ENCODE measurements around the gene SYNGR3. TPM values are rescaled to one million over a fixed set of nuclear protein-coding genes. Genes with fewer than 3 reads are reported as not detected.
"Not testable (repeated sequence)": the region's sequence is repeated elsewhere in the genome, so short reads cannot be mapped to it uniquely, and the experiment has no call there.

The SYNGR3 gene
- total and polyA plus RNA-seq, 5 donors from 2014 or later: 0.82 to 3.2 (median 1.4) TPM; not detected in 1

DNA sequence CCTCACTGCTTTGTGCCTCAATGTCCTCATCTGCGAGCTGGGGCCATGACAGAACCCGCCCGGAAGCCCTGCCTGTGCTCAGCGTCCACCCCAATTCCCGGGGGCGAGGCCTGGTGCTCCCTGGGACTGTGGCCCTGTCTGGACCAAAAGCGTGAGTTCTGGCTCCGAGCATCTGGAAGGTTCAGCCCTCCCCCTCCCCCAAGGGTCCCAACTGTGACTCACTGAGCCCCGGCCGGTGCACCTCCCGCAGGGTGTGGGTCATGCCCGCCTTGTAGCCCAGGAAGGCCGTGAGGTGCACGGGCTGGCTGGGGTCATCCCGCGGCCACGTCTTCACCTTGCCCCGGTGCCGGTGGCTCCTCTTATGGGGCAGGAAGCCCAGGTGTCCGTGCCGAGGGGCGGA, 36.0 kb upstream of the SYNGR3 start:
- Histone ChIP-seq H3K36me3 (ENCODE audit: control insufficient read depth, insufficient read depth, low read length) (no peaks in the 10 kb centered on the region), H3K4me3 (ENCODE audit: low read depth, low read length) (no peak overlapping the region), H3K27ac (ENCODE audit: insufficient read depth, low read length, poor library complexity, severe bottlenecking) (no peak overlapping the region), H3K27me3 (ENCODE audit: control insufficient read depth, insufficient read depth, low read length) (no peaks in the 10 kb centered on the region), H3K4me1 (ENCODE audit: control insufficient read depth, insufficient read depth, low read length, poor library complexity, severe bottlenecking) (peaks cover under 1% of the 10 kb centered on the region), H3K9me3 (ENCODE audit: control insufficient read depth in 2 of 2, low read length in 2 of 2) (no peaks in the 10 kb centered on the region)
- H3K36me3 Mint-ChIP-seq: no peaks in the 10 kb centered on the region
- DNase-seq (no peak), ATAC-seq (ENCODE audit: low read depth in 2 of 2) (no peak)
- H3K27me3 Mint-ChIP-seq: no peaks in the 10 kb centered on the region
- H3K27ac Mint-ChIP-seq: no peak overlapping the region
- H3K9me3 Mint-ChIP-seq: no peaks in the 10 kb centered on the region
- no peak overlapping the region for H3K4me3 Mint-ChIP-seq
- H3K4me1 Mint-ChIP-seq: no peaks in the 10 kb centered on the region

GRCh38 chr16:1957434-1958142, 32.2 kb upstream of the SYNGR3 start:
- not testable (repeated sequence) for H3K9me3 Mint-ChIP-seq; ATAC-seq (ENCODE audit: low read depth in 2 of 2); H3K4me3 ChIP-seq (ENCODE audit: low read depth, low read length); H3K27ac Mint-ChIP-seq; H3K4me3 Mint-ChIP-seq; H3K9me3 ChIP-seq (ENCODE audit: control insufficient read depth in 2 of 2, low read length in 2 of 2); H3K36me3 Mint-ChIP-seq; H3K27me3 ChIP-seq (ENCODE audit: control insufficient read depth, insufficient read depth, low read length); DNase-seq; H3K27ac ChIP-seq (ENCODE audit: insufficient read depth, low read length, poor library complexity, severe bottlenecking); H3K27me3 Mint-ChIP-seq
- H3K36me3 ChIP-seq (ENCODE audit: control insufficient read depth, insufficient read depth, low read length): peaks cover 13% of the 10 kb centered on the region
- peaks cover 11 to 30% (median 14%) of the 10 kb centered on the region in 4 donors for H3K4me1 Mint-ChIP-seq
- H3K4me1 ChIP-seq (ENCODE audit: control insufficient read depth, insufficient read depth, low read length, poor library complexity, severe bottlenecking): peaks cover 27% of the 10 kb centered on the region

- not testable (repeated sequence) for H3K27me3 Mint-ChIP-seq; H3K9me3 Mint-ChIP-seq; H3K27me3 ChIP-seq (ENCODE audit: control insufficient read depth, insufficient read depth, low read length); H3K27ac Mint-ChIP-seq; H3K9me3 ChIP-seq (ENCODE audit: control insufficient read depth in 2 of 2, low read length in 2 of 2); DNase-seq; H3K36me3 Mint-ChIP-seq; H3K4me3 Mint-ChIP-seq; H3K27ac ChIP-seq (ENCODE audit: insufficient read depth, low read length, poor library complexity, severe bottlenecking); H3K4me3 ChIP-seq (ENCODE audit: low read depth, low read length); ATAC-seq (ENCODE audit: low read depth in 2 of 2)
- Histone ChIP-seq H3K36me3 (ENCODE audit: control insufficient read depth, insufficient read depth, low read length) (peaks cover 16% of the 10 kb centered on the region), H3K4me1 (ENCODE audit: control insufficient read depth, insufficient read depth, low read length, poor library complexity, severe bottlenecking) (peaks cover 32% of the 10 kb centered on the region)
- H3K4me1 Mint-ChIP-seq: peaks cover 11 to 36% (median 17%) of the 10 kb centered on the region in 4 donors
Measured at GRCh38 chr16:1958143-1958491, 31.7 kb upstream of the SYNGR3 start.

DNA sequence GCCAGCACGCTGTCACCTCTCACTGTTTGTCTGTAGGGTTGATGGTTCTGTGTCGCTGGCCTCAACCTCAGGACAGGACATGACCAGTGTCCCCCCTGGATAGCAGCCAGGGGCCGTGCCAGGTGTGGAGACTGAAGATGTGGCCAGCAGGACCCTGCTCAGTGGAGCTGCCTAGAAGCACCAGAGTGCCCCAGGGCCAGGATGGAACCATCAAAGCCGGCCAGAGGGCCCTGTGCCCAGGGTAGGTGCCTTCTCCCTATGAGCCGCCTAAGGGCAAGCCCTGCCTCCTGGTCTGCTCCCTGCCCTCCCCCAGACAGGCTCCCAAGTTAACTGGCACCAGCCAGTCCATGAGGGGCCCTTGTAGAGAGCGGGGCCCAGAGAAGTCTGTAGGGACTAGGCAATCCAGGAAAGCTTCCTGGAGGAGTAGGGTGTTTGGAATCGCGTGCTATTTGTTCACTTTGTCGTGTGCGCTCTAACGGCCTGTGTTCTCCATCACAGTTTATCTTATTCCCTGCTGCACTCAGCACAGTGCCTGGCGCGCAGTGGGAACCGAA, 31.0 kb upstream of the SYNGR3 start:
- peaks cover 39% of the 10 kb centered on the region for H3K4me1 ChIP-seq (ENCODE audit: control insufficient read depth, insufficient read depth, low read length, poor library complexity, severe bottlenecking)
- H3K27me3 ChIP-seq (ENCODE audit: control insufficient read depth, insufficient read depth, low read length): no peaks in the 10 kb centered on the region
- Mint-ChIP-seq H3K4me1 (peaks cover 11 to 42% (median 24%) of the 10 kb centered on the region in 4 donors), H3K27ac (peak overlapping the region in 1 of 3 donors; percentile 20), H3K27me3 (no peaks in the 10 kb centered on the region), H3K4me3 (peak overlapping the region; percentile 89 to 97 (median 90)), H3K9me3 (peaks cover 0 to 4% (median 0%) of the 10 kb centered on the region in 7 donors), H3K36me3 (peaks cover 14% of the 10 kb centered on the region)
- peaks cover 16% of the 10 kb centered on the region for H3K36me3 ChIP-seq (ENCODE audit: control insufficient read depth, insufficient read depth, low read length)
- no peaks in the 10 kb centered on the region for H3K9me3 ChIP-seq (ENCODE audit: control insufficient read depth in 2 of 2, low read length in 2 of 2)
- ATAC-seq (ENCODE audit: low read depth in 2 of 2) (no peak), DNase-seq (no peak)
- peak overlapping the region; percentile 41 for H3K4me3 ChIP-seq (ENCODE audit: low read depth, low read length)
- peak overlapping the region; percentile 56 for H3K27ac ChIP-seq (ENCODE audit: insufficient read depth, low read length, poor library complexity, severe bottlenecking)

GRCh38 chr16:1959269-1960039, 30.3 kb upstream of the SYNGR3 start, which contains the start of gene NDUFB10:
TSS of gene NDUFB10 (plus strand) at chr16:1959538. CDS start at chr16:1959625, 87 bp downstream.
- Mint-ChIP-seq H3K36me3 (peaks cover 18% of the 10 kb centered on the region), H3K4me1 (peaks cover 11 to 47% (median 26%) of the 10 kb centered on the region in 4 donors), H3K4me3 (peak within 1 kb of the TSS; percentile 89 to 97 (median 92)), H3K27ac (peak within 1 kb of the TSS; percentile 90 to 96 (median 93)), H3K9me3 (peaks cover 0 to 4% (median 0%) of the 10 kb centered on the region in 7 donors), H3K27me3 (no peaks in the 10 kb centered on the region)
- Histone ChIP-seq H3K4me1 (ENCODE audit: control insufficient read depth, insufficient read depth, low read length, poor library complexity, severe bottlenecking) (peaks cover 46% of the 10 kb centered on the region), H3K27me3 (ENCODE audit: control insufficient read depth, insufficient read depth, low read length) (no peaks in the 10 kb centered on the region), H3K36me3 (ENCODE audit: control insufficient read depth, insufficient read depth, low read length) (peaks cover 16% of the 10 kb centered on the region), H3K4me3 (ENCODE audit: low read depth, low read length) (peak within 1 kb of the TSS; percentile 64), H3K9me3 (ENCODE audit: control insufficient read depth in 2 of 2, low read length in 2 of 2) (no peaks in the 10 kb centered on the region), H3K27ac (ENCODE audit: insufficient read depth, low read length, poor library complexity, severe bottlenecking) (peak within 1 kb of the TSS; percentile 56)
- DNase-seq (peak; percentile 85 to 90 (median 89)), ATAC-seq (ENCODE audit: low read depth in 2 of 2) (peak; percentile 90 to 93)

- H3K4me1 ChIP-seq (ENCODE audit: control insufficient read depth, insufficient read depth, low read length, poor library complexity, severe bottlenecking): peaks cover 54% of the 10 kb centered on the region
- peak overlapping the region; percentile 64 for H3K4me3 ChIP-seq (ENCODE audit: low read depth, low read length)
- no peak for ATAC-seq (ENCODE audit: low read depth in 2 of 2)
Measured at GRCh38 chr16:1960665-1961630, 28.8 kb upstream of the SYNGR3 start.

GRCh38 chr16:1961651-1962067, 28.1 kb upstream of the SYNGR3 start:
- Histone ChIP-seq H3K9me3 (ENCODE audit: control insufficient read depth in 2 of 2, low read length in 2 of 2) (no peaks in the 10 kb centered on the region), H3K4me1 (ENCODE audit: control insufficient read depth, insufficient read depth, low read length, poor library complexity, severe bottlenecking) (peaks cover 55% of the 10 kb centered on the region), H3K4me3 (ENCODE audit: low read depth, low read length) (no peak overlapping the region), H3K27ac (ENCODE audit: insufficient read depth, low read length, poor library complexity, severe bottlenecking) (peak overlapping the region; percentile 41), H3K36me3 (ENCODE audit: control insufficient read depth, insufficient read depth, low read length) (peaks cover 16% of the 10 kb centered on the region), H3K27me3 (ENCODE audit: control insufficient read depth, insufficient read depth, low read length) (no peaks in the 10 kb centered on the region)
- Mint-ChIP-seq H3K27ac (peak overlapping the region in 2 of 3 donors; percentile 48 to 54), H3K4me1 (peaks cover 11 to 56% (median 32%) of the 10 kb centered on the region in 4 donors), H3K36me3 (peaks cover 18% of the 10 kb centered on the region), H3K4me3 (peak overlapping the region; percentile 62 to 97 (median 82)), H3K9me3 (peaks cover 0 to 4% (median 0%) of the 10 kb centered on the region in 7 donors), H3K27me3 (peaks cover 6% of the 10 kb centered on the region)
- DNase-seq (peak in 1 of 3 donors; percentile 28), ATAC-seq (ENCODE audit: low read depth in 2 of 2) (no peak)

More at GRCh38 chr16:1960665-1961630, 28.8 kb upstream of the SYNGR3 start:
- H3K36me3 Mint-ChIP-seq: peaks cover 18% of the 10 kb centered on the region
- H3K27me3 Mint-ChIP-seq: peaks cover 6% of the 10 kb centered on the region
- peak overlapping the region; percentile 89 to 97 (median 92) for H3K4me3 Mint-ChIP-seq
- peak overlapping the region; percentile 90 to 96 (median 93) for H3K27ac Mint-ChIP-seq
- H3K36me3 ChIP-seq (ENCODE audit: control insufficient read depth, insufficient read depth, low read length): peaks cover 16% of the 10 kb centered on the region
- H3K9me3 Mint-ChIP-seq: peaks cover 0 to 4% (median 0%) of the 10 kb centered on the region in 7 donors
- peak in 1 of 3 donors; percentile 32 for DNase-seq
- peak overlapping the region; percentile 41 for H3K27ac ChIP-seq (ENCODE audit: insufficient read depth, low read length, poor library complexity, severe bottlenecking)
- no peaks in the 10 kb centered on the region for H3K27me3 ChIP-seq (ENCODE audit: control insufficient read depth, insufficient read depth, low read length)
- H3K9me3 ChIP-seq (ENCODE audit: control insufficient read depth in 2 of 2, low read length in 2 of 2): no peaks in the 10 kb centered on the region
- peaks cover 11 to 53% (median 32%) of the 10 kb centered on the region in 4 donors for H3K4me1 Mint-ChIP-seq

Measured in CD4-positive, CD25-positive, alpha-beta regulatory T cell (primary cell).